ENCODE results near the gene CHST1. TPM values are rescaled to one million over a fixed set of nuclear protein-coding genes. Genes with fewer than 3 reads are reported as not detected.

Gene CHST1
- polyA plus RNA-seq, 2 of the 4 experiments (the other 2 are of a cell fraction): 0.40 to 0.89 TPM

DNA sequence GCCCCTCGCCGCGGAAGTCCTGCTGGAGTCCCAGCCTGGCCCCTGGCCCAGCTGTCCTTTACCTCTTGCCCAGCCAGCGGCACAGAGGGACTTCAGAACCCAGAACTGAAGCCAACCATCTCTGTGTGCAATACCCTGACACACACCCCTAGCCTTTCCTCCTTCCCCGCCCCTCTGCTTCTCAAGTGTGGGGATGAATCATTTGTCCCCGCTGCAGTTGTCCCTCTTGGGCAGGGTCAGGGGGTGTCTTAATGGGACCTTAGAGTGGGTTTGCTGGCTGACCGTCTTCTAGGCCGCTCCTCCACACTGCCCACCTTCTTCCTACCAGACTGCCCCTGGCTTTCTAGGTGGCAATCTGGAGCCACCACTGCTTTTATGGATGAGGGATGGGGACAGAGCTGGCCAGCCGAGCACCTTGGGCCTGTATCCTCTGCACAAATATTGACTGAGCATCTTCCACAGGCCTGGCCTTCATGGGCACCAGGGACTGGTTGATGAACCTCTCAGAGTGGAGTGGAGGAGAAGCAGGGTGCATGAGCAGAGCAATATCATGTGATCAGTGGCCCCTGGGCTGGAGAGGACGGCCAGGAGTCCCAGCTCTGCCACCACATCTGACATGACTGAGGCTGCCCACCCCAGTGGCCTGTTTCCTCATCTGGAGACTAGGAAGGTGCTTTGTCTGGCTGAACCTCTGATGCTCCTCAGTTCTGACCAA, 668 bp upstream of the CHST1 start:
- H3K27ac ChIP-seq: peak overlapping the region in 1 of 2 experiments; percentile 83; a peak in 3 of 6 replicates
- CTCF ChIA-PET: interaction anchor here (1.1 to 4.0 kb wide), 3 partner anchors 11 to 556 kb away, joined by 3 to 26 read pairs (median 5); no protein-coding TSS in a partner anchor
- peak overlapping the region; percentile 98 for H3K4me2 ChIP-seq
- peaks cover 28% of the 10 kb centered on the region for H3K4me1 ChIP-seq
- POLR2A ChIA-PET: no interaction called here
- TF ChIP-seq HOXA7 (CRISPR knock-in tag; IDR thresholded peaks at IDR 0.05) (no peak), EHMT2 (IDR thresholded peaks at IDR 0.05; ENCODE audit: low read depth) (no peak), RCOR1 (IDR thresholded peaks at IDR 0.05; ENCODE audit: low read depth, low read length) (no peak), CHD2 (IDR thresholded peaks at IDR 0.05; ENCODE audit: low read length, partially characterized antibody) (no peak), ZSCAN20 (CRISPR knock-in tag; IDR thresholded peaks at IDR 0.05) (no peak), BHLHE40 (IDR thresholded peaks at IDR 0.05; ENCODE audit: low read depth, low read length) (no peak)
- TF ChIP-seq, protein P1, sequence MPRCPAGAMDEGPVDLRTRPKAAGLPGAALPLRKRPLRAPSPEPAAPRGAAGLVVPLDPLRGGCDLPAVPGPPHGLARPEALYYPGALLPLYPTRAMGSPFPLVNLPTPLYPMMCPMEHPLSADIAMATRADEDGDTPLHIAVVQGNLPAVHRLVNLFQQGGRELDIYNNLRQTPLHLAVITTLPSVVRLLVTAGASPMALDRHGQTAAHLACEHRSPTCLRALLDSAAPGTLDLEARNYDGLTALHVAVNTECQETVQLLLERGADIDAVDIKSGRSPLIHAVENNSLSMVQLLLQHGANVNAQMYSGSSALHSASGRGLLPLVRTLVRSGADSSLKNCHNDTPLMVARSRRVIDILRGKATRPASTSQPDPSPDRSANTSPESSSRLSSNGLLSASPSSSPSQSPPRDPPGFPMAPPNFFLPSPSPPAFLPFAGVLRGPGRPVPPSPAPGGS (IDR thresholded peaks at IDR 0.05): no peak
- TF ChIP-seq, protein P2, sequence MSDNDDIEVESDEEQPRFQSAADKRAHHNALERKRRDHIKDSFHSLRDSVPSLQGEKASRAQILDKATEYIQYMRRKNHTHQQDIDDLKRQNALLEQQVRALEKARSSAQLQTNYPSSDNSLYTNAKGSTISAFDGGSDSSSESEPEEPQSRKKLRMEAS (IDR thresholded peaks at IDR 0.05): no peak
- H3K4me3 ChIP-seq: peak overlapping the region; percentile 67
- ATAC-seq (peak in 1 of 2 experiments; percentile 23; a peak in 3 of 6 replicates), FAIRE-seq (no peak), DNase-seq (ENCODE audit: low read depth in 1 of 2, low spot score in 1 of 2) (peak in 1 of 2 experiments; percentile 14)
- 50% methylated on average over 7 of the region's 10 CpGs for WGBS (ENCODE audit: missing lambda C conversion rate)
- H3K9me3 ChIP-seq: no peaks in the 10 kb centered on the region

DNA sequence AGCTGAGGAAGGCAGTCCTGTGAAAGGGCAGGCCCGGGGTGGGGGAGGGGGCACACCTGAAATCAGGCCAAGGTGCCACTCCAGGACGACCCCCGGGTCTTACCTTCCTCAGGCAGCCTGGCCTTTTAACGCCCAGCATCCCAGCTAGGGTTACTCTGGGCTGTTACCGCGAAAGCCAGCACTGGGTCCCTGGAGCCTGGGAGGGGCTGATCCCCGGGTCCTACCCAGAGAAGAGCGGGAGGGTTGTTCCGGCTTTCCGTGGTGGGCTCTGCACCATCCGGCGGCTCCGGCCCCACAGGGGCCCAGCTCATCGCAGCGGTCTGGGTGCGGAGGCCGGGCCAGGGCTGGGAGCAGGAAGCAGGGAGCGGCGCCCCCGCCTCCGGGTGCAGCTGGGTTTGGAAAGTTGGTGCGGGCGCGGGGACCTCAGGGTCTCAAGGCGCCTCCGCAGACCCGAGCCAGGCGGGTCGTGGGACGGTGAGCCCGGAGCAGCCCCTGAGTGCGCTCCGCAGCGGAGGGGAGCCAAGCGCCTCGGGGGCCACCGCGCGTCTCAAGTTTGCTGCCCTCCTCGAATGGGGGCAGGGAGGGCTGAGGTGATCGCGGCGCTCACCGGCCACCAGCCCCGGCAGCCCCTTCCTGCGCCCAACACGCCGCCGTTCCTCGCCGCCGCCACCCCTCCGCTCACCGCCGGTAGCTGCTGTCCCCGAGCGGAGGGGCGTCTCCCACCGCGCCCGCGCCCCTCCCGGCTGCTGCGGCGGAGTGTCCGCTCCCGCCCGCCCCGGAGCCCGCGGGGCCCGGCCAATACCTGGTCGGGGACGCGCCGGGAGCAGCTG, 831 bp downstream of the CHST1 start:
- H3K4me3 ChIP-seq: peak overlapping the region; percentile 67
- POLR2A ChIA-PET: no interaction called here
- H3K4me1 ChIP-seq: peaks cover 28% of the 10 kb centered on the region
- TF ChIP-seq RNF2 (IDR thresholded peaks at IDR 0.05; ENCODE audit: borderline replicate concordance, low read depth) (peak; percentile 51; the same call in 1 of the 2 replicates), NR3C1 (IDR thresholded peaks at IDR 0.05) (no peak)
- H3K27ac ChIP-seq: peak overlapping the region; percentile 39 to 83; a peak in 5 of 6 replicates
- peak overlapping the region; percentile 98 for H3K4me2 ChIP-seq
- DNase-seq (ENCODE audit: low read depth in 1 of 2, low spot score in 1 of 2) (no peak), ATAC-seq (peak in 1 of 2 experiments; percentile 2; a peak in 1 of 6 replicates), FAIRE-seq (no peak)
- no peaks in the 10 kb centered on the region for H3K9me3 ChIP-seq
- CTCF ChIA-PET: interaction anchor here (1.6 to 4.0 kb wide), 3 partner anchors 9 to 293 kb away, joined by 5 to 26 read pairs (median 6); no protein-coding TSS in a partner anchor
- WGBS (ENCODE audit: missing lambda C conversion rate): 37% methylated on average over 23 of the region's 76 CpGs

DNA sequence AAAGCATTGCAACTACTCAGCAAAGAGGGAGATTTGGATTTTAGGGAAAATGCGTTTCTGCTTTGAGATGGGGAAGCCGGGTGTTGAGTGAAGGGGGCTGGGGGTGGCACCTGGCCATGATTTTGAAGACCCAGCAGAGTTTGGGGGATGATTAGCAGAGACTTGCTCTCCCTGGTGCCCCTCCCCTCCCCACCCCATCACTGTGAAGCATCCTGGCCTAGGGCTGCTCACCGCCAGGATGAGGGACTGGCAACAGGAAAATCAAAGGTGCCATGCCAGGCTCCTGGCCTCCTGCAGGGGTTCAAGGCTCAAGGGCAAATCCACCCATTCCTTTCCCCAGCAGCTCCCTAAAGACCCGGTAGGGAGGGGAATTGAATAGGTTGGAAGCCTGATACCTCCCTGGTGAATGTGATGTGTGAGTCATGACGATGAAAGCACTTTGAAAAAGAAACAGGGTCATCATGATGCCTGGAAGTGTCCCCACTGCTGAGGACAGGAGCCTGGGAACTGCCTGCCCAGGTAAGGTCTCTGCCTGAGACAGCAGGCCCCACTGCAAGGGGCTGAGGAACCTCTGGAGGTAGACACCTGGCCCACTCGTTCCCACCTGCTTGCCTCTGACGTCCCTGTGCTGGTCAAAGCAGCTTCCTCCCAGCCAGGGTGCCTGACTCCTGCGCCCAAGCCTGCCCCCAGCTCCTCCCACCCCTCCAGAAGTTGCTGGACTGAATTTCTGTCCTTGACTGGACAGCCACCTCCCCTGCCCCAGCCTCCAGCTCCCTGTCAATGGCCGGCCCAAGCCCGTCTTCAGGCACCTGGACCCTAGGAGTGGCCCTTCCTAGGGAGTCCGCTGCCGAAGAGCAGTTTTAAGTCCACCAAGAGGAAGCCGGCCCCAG, 1.7 kb downstream of the CHST1 start:
- no peak for ATAC-seq
- CTCF ChIA-PET: interaction anchor here (1.6 to 4.0 kb wide), 3 partner anchors 8 to 292 kb away, joined by 5 to 26 read pairs (median 6); no protein-coding TSS in a partner anchor

More for the DNA sequence above, 1.7 kb downstream of the CHST1 start:
- peak overlapping the region; percentile 67; the same call in 1 of the 3 replicates for H3K4me3 ChIP-seq
- no peaks in the 10 kb centered on the region for H3K9me3 ChIP-seq
- peaks cover 28% of the 10 kb centered on the region for H3K4me1 ChIP-seq
- 75% methylated on average over 10 of the region's 13 CpGs for WGBS (ENCODE audit: missing lambda C conversion rate)
- DNase-seq (ENCODE audit: low read depth in 1 of 2, low spot score in 1 of 2) (no peak), FAIRE-seq (no peak)
- H3K4me2 ChIP-seq: peak overlapping the region; percentile 98
- H3K27ac ChIP-seq: peak overlapping the region; percentile 42 to 83; a peak in 5 of 6 replicates
- TF ChIP-seq MAFK (IDR thresholded peaks at IDR 0.05; ENCODE audit: partially characterized antibody) (no peak), EHMT2 (IDR thresholded peaks at IDR 0.05; ENCODE audit: low read depth) (no peak), JUNB (IDR thresholded peaks at IDR 0.05) (no peak), ZNF302 (CRISPR knock-in tag; IDR thresholded peaks at IDR 0.05) (no peak), RAD21 (conservative IDR thresholded peaks at IDR 0.05 in 1 of 2, IDR thresholded peaks at IDR 0.05 in 1 of 2) (no peak), MYC (IDR thresholded peaks at IDR 0.05; ENCODE audit: borderline replicate concordance, low read length) (no peak), NPAS2 (CRISPR knock-in tag; IDR thresholded peaks at IDR 0.05; ENCODE audit: borderline replicate concordance) (no peak), EP300 (IDR thresholded peaks at IDR 0.05) (no peak), TP53 (CRISPR knock-in tag; IDR thresholded peaks at IDR 0.05) (no peak), CHD4 (IDR thresholded peaks at IDR 0.05; ENCODE audit: borderline replicate concordance) (no peak), POLR2AphosphoS2 (conservative IDR thresholded peaks at IDR 0.05; ENCODE audit: low read length) (no peak), ZFP36 (IDR thresholded peaks at IDR 0.05; ENCODE audit: borderline replicate concordance, partially characterized antibody) (no peak)
- TF ChIP-seq, protein P3, sequence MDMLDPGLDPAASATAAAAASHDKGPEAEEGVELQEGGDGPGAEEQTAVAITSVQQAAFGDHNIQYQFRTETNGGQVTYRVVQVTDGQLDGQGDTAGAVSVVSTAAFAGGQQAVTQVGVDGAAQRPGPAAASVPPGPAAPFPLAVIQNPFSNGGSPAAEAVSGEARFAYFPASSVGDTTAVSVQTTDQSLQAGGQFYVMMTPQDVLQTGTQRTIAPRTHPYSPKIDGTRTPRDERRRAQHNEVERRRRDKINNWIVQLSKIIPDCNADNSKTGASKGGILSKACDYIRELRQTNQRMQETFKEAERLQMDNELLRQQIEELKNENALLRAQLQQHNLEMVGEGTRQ (IDR thresholded peaks at IDR 0.05): no peak
- TF ChIP-seq, protein P4, sequence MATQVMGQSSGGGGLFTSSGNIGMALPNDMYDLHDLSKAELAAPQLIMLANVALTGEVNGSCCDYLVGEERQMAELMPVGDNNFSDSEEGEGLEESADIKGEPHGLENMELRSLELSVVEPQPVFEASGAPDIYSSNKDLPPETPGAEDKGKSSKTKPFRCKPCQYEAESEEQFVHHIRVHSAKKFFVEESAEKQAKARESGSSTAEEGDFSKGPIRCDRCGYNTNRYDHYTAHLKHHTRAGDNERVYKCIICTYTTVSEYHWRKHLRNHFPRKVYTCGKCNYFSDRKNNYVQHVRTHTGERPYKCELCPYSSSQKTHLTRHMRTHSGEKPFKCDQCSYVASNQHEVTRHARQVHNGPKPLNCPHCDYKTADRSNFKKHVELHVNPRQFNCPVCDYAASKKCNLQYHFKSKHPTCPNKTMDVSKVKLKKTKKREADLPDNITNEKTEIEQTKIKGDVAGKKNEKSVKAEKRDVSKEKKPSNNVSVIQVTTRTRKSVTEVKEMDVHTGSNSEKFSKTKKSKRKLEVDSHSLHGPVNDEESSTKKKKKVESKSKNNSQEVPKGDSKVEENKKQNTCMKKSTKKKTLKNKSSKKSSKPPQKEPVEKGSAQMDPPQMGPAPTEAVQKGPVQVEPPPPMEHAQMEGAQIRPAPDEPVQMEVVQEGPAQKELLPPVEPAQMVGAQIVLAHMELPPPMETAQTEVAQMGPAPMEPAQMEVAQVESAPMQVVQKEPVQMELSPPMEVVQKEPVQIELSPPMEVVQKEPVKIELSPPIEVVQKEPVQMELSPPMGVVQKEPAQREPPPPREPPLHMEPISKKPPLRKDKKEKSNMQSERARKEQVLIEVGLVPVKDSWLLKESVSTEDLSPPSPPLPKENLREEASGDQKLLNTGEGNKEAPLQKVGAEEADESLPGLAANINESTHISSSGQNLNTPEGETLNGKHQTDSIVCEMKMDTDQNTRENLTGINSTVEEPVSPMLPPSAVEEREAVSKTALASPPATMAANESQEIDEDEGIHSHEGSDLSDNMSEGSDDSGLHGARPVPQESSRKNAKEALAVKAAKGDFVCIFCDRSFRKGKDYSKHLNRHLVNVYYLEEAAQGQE (IDR thresholded peaks at IDR 0.05): no peak
- POLR2A ChIA-PET: no interaction called here
